HG03135 (cell line): Measurements from ENCODE around the gene GCNA.

Experiments used
- ATAC-seq: cut with Tn5 transposase; IDR thresholded peaks from one replicate; pipeline ENCODE4 v1.9.1; 2021; ENCODE audit warnings: mild to moderate bottlenecking, moderate library complexity; ENCODE audit not compliant: unreplicated experiment

Gene GCNA

DNA sequence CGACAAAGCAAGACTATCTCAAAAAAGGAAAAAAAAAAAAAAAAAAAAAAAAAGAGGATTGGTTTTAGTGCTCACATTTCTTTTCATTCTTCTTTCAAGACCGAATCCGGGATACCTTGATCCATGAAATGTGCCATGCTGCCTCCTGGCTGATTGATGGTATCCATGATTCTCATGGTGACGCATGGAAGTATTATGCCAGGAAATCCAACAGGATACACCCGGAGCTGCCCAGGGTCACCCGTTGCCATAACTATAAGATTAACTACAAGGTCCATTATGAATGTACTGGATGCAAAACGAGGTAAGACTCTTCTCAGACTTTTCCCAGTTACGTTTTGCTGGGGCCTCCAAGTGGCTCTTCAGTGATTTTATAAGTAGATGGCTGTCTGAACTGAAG is 34.0 kb downstream of the GCNA start:
- no peak for ATAC-seq

- no peak for ATAC-seq
These were observed 36.8 kb downstream of the GCNA start for GRCh38 chrX:71615056-71615455.

DNA sequence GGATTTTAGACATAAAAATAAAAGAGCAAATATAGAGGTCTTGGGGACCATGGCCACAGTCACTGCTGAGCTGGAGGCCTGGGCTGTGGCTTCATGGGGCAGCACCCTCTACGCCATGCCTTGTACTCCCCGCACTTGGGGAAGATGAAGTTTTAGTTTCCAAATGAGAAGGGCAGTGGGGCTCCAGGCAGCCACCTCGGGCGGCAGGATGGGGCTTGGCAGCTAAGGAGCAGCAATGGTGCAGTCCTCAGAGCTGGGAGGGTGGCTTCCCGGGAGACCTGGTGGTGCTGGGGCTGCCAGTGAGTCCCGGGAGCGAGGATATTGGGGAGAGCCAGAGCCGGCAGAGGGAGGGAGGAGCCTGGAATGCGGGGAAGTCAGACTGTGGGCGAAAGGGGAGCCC is 37.7 kb downstream of the GCNA start:
- ATAC-seq: no peak

GRCh38 chrX:71616672-71617529 is 38.7 kb downstream of the GCNA start:
- no peak for ATAC-seq

DNA sequence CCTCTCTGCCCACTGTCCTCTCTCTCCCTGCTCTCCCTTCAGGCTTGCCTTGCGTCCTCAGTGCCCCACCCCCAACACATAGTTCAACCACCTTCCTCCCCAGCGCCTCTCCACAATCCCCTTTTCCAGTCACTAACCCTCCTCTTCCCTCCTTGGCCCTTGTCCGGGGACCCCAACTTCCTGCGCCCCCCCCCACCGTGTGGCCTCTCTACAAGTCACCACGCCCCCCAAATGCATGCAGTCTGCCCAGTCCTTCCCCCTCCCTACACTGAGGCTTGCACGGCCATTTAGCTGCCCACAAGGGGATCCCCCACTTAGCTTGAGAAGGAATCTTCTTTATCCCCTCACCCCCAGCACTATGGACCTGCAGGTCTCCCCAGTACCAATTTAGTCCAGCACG is 39.5 kb downstream of the GCNA start:
- no peak for ATAC-seq

- peak; percentile 43 for ATAC-seq
These were observed 40.1 kb downstream of the GCNA start, which contains the start of gene CXCR3 for GRCh38 chrX:71618303-71618721. Gene CXCR3, minus strand, starts transcription at chrX:71618511. Its CDS starts 62 bp downstream, at chrX:71618449.

DNA sequence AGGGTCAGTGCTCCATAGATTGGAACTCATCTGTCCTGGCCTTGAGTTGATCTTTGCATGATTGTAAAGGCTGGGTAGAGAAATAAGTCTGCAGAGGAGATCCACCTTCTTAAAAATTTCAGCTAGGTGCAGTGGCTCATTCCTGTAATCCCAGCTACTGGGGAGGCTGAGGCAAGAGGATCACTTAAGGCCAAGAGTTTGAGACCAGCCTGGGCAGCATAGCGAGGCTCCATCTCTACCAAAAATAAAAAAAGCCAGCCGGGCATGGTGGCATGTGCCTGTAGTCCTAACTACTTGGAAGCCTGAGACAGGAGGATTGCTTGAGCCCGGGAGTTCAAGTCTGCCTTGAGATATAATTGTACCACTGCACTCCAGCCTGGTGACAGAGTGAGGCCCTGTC is 40.5 kb downstream of the GCNA start:
- ATAC-seq: no peak

GRCh38 chrX:71619193-71619592 is 41.0 kb downstream of the GCNA start:
- ATAC-seq: peak; percentile 33

- ATAC-seq: no peak
These were observed 41.7 kb downstream of the GCNA start for GRCh38 chrX:71619986-71620385.

GRCh38 chrX:71621603-71622002 is 43.4 kb downstream of the GCNA start:
- ATAC-seq: no peak

DNA sequence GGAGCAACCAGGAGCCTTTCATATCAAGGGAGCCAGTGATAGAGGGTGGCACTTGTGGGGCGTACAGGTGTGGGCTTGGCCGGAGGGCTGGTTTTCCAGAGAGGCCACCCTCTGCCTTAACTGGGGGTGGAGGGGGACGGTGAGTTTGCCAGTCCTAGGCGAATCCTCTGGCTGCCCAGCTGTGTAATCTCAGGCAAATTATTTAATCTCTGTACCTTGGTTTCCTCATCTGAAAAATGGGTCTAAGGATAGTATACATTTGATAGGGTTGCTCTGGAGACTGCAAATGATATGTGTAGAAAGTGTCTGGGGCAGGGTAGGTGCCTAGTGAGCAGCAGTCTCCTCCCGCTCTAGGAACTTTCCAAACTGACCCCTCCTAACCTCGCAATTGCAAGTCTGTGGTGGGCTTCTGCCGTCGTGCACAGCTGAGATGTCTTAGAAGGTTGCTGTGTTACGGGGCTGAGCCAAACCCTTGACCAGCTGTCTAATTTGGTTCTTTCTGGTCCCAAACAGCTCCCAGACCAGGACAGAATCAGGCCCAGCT is 43.9 kb downstream of the GCNA start:
- no peak for ATAC-seq

DNA sequence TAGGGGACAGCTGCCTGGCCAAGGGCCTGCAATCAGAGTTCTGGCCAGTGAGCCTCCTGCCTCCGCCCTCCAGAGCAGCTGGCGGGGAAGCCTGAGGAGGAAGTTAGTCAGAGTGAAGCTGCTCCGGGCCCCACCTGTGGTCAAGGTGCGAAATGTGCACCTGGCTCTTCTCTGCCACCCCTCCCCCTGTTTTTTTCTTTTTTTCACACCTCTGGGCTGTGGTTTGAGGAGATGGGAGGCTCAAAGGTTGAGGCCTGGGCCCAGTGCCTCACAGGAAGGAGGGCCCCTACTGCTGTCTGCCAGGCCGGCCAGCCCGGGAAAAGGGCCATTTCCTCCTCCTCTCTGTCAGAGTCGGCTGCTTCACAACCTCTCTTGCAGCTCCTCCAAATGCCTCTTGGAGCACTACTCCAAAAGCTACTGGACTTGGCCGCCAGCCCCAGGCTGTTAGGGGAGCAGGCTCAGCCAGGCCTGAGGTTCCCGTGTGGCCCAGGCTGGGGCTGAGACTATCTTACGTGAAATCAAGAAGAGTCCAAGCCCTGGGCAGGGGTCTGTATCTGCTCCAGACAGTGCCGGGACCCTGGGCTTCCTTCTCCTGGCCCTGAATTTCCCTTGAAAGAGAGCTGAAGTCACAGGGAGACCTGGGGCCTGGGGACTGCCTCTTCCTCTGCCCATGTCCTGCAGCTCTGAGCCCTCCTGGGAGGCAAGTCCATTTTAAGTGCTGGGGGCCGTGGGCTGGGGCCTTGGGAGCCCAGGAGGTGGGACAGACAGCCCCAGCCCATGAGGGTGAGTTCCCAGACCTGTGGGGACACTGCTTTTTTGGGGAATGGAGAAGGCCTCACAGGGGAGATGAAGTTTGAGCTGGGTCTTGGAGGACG is 44.6 kb downstream of the GCNA start:
- ATAC-seq: peak; percentile 55

- ATAC-seq: no peak
These were observed 45.5 kb downstream of the GCNA start for GRCh38 chrX:71623714-71624113.

DNA sequence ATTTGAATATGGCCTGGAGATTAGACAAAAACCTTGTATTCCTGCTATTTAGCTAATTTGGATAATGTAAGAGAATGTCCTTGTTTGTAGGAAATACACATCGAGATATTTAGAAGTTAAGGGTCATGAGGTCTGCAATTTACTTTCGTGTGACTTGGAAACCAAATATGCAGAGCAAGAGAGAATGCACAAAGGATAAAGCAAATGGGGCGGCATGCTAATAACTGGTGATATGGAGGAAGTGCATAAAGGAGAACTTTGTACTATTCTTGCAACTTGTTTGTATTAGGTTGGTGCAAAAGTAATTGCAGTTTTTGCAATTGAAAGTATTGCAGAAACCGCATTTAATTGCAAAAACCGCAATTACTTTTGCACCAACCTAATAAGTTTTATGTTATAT is 47.2 kb downstream of the GCNA start:
- no peak for ATAC-seq

- ATAC-seq: no peak
These were observed 48.3 kb downstream of the GCNA start for GRCh38 chrX:71626576-71626975.

DNA sequence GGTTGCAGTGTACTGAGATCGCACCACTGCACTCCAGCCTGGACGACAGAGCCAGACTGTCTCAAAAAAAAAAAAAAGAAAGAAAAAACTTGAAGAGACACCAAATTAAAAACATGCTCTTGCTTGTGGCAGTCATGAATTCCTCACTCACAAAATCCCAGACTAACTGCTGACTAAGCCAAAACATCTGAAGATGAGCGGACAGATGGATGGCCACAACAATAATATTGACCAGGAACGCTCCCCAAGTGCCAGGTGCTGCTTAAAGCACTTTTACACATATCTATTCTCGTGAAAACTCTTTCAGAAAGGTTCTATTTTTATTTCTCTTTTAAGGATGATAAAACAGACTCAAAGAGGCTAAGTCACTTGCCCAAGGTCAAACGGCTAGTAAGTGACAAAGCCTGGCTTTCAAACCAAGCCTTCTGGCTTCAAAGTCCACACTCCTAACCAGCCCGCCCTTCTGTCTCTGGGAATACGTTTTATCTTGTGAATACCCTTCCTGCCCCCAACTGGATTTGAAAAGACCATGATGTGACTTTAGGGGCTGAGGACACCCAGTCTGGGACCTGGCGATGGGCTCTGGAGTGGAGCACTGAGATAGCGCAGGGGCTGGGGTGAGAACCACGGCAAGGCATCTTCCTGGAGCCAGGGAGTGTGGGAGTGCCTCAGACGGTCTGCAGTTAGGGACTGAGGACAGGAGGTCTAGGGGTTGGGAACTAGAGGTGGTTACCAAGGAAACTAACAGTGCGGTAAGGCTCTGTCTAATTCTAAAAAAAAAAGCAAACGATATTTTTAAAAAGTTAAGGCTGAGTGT is 49.6 kb downstream of the GCNA start:
- no peak for ATAC-seq

GRCh38 chrX:71629467-71629866 is 51.2 kb downstream of the GCNA start:
- ATAC-seq: peak; percentile 50

DNA sequence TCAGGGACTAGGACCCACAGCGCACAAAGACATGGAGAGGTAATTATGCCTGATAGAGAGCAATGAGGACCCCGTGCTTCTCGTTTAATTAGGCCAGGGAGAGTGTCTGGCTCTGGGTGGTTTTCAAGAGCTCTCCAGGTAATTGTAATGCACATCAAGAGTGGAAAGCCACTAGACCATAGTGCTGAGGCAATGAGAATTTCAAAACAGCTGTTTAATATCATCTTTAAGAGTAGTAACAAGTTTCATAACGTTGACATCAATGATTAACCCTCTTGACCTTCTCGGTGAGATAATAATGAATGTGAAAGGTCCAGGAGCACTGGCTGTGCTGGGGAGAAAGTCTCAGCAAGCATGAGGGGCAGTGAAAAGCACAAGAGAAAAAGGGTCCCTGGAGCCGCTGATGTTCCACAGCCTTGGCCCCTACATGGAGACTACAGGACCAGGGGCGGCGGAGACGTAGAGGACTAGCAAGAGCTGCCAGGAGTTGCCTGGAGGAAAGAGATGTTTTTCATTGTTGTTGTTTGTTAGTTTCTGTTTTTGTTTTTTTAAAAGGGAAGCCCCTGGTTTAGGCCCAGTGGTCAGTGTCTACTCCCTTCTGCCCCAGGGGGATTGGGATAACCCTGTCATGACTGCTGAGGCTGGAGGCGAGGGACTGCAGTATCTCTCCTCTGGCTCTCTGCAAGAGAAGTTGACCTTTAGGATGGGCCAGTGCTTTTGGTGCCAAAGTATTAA is 54.9 kb downstream of the GCNA start:
- ATAC-seq: peak; percentile 52

DNA sequence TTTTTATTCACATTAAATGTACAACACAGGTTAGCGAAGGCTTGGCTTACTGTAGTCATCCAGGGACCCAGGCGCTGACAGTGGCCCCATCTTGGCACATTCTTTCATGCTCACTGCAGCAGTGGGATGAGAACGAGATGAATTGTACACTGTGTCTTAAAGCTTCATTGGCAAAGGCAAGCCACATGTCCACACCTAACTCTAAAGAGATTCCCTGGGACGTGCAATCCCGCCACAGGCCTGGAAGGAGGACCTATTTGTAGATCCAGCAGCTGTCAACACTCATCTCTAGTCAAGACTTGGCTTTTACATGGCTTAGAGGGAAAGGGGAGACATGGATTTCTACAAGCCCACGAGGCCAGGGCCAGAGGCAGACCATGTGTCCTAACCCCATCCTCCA is 56.1 kb downstream of the GCNA start:
- ATAC-seq: no peak
